Hematopoietic multipotent progenitor cell treated with erythropoietin and hydrocortisone succinate and interleukin-3 and kit ligand, for 17 days (in vitro differentiated cells): ENCODE measurements around the gene PTPN22.

ENCODE experiments used
- DNase-seq: peaks from one replicate; pipeline ENCODE4 v3.0.0-alpha.2; 2015; ENCODE audit warnings: low spot score

The PTPN22 gene

DNA sequence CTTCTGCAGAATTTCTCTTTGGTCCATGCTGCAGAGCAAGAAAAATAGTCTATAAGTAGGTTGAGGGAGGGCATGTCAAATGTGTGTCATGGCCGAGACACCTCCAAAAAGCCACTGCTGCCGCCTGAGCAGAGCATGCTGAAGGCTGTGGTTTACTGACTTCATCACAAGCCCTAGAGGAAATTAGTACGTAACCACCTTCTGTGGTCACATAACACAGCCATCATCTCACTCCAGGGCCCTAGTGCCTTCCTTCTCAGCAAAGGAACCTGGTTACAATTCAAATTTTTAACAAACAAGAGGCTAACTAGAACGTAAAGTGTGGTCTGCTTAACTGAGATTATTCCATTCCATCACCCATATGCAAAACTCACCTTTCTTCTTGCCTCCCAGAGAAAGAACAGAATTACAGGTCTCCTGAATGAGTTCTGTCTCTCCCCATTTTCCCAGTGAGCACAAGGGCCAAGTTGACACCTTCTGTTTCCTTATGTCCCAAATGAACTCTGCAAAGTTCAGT is at the start of gene PTPN22:
PTPN22 (minus strand) TSS at position 116 of the 517 bp plus-strand sequence.
- DNase-seq, result no peak

DNA sequence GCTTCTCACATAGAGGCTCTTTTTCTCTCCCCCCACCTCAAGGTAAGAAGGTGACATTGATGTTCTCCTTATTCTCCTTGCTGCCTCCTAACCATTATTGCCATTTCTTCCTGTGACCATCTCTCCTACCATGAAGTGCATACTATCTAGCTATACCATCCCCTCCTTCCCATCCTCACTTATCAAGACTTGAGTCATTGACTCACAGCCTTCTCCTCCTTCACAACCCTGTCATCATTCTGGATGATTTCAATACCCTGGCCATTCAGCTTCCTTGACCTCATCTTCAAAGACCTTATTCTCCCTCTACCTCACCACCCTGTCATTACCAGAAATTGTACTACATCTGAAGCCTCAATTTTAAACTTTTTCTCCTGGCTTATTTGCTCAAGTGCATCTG is 46.7 kb upstream of the PTPN22 start:
- peak; percentile 47 for DNase-seq

DNA sequence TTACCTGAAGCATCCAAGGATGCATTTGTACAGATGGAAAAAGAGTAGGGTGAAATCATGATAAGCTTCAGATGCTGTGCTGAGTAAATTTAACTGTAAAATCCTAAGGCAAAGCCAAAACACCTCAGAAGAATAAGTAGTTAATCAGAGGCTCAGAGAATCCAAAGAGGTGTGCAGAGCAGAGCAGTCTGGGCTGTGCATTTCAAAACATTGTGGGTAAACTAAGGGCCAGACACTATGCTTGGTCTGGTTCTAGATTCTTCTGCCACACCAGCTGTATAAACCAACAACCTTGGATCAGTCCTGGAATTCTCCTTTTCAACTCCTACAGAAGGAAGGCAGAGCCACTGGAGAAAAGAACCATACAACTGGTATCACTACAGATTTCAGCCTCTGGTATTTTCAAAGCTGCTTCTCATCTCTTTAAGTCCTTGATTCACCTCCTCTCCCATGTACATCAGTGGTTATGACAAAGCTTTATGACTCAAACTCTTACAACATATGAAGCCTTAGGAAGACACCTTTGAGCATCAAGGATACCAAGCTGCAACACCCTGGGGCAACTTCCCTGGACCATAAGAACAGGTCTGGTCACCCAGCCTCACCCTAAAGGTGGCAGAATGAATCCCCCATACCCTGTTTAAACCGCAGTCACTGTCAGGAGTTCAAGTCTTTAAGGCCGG is 46.0 kb upstream of the PTPN22 start:
- peak; percentile 34 for DNase-seq

DNA sequence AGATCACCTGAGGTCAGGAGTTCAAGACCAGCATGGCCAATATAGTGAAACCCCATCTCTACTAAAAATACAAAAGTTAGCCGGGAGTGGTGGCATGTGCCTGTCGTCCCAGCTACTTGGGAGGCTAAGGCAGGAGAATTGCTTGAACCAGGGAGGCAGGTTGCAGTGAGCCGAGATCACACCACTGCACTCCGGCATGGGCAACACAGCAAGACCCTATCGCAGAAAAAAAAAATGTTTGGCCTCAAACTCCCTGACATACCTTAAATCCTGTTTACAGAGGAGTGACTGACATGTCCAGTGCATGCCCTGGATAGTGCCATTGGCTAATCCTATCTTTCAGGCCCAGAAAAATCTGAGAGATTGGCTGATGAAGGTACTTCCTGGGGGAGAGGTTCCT is 45.5 kb upstream of the PTPN22 start:
- no peak for DNase-seq

DNA sequence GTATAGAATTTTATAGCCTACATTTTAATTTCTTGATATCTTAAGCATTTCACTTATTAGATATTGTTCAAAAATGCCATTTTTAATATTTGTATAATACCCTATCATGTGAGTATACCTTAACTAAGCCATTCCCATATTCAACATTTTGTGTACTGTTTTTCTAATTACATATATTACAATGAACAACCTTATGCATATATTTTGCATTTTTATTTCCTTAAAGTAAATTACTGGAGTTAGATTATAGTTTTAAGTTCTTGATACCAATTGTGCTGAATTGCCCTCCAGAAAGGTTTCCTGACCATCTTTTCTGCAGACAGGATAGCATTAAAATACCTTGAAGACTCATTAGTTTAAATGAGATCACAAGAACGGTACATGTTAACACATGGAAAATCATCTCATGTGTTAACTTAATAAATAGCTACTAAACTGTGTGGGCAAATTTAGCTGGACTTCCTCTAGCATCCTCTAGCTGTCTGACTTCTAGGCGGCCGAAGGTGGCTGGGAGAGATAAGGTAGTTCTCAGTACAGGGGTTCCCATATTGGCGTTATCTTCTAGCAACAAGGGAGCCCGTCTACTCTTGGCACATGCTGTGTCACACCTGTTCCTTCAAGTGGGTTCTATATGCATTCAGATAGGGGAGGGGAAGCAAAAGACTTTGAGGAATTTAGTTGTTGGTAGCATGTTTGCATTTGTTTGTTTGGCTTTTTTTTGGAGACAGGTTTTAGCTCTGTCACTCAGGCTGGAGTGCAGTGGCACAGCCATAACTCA is 42.6 kb upstream of the PTPN22 start:
- peak; percentile 92 for DNase-seq

DNA sequence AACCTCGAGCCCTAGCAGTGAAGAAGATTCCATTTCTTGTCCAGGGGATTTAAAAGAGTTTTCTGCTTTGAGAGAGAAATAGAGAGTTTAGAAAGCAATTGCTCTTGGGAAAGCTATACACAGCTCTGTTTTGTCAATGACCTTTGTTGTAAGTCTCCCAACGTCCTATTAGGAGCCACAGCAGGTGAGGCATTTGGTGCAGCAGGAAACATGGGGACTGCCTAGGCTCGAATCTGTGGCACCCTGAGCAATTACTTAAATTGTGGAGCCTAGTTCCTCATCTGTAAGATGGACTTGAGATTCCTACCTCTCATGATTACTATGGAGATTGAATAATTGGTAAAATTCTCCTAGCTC is 41.8 kb upstream of the PTPN22 start:
- DNase-seq, result no peak

DNA sequence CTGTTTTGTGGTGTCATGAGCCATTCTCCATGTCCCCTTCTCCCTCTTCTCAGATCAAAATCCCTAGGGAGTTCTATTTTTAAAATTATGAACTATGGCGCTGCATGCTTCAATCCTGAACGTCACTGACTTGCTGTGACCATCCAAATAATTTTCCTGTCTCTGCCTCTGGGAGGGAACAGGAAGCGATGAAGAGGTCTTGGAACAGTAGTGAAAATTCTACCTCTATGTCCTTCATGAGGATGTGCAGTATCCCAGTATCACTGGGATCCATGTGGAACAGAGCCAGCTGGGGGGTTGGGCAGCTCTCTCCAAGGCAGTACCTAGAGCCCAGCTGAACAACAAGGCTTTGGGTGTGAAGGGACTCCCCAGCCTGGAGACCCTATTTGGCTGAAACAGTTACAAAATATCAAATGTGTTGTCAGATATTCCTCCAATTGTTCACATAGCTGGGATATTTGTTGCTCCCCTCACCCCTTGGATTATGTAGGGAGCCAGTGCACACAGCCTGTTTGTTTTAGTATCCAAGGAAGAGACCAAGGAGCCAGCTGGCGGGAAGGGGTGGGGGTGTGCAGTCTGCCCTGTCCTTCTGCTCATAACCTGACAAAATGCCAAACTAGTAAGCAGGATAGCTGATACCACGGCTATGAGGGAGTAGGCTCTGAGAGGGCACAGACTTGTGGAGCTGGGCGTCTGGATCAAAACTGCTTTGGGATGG is 41.2 kb upstream of the PTPN22 start:
- DNase-seq, result peak; percentile 70

DNA sequence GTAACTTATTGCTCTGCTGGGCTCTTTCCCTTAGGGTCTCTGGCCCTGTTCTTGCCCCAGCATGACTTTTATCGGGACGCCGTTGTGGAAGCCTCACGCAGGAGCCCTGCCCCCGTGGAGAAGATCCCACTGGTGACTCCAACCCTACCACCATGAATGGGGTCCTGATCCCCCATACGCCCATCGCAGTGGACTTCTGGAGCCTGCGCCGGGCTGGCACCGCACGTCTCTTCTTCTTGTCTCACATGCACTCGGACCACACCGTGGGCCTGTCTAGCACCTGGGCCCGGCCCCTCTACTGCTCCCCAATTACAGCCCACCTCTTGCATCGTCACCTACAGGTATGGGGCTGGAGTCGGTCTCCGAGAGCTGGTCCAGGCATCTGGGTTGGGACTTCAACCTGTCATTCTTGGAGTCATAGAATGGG is 33.9 kb upstream of the PTPN22 start:
- DNase-seq, result no peak

DNA sequence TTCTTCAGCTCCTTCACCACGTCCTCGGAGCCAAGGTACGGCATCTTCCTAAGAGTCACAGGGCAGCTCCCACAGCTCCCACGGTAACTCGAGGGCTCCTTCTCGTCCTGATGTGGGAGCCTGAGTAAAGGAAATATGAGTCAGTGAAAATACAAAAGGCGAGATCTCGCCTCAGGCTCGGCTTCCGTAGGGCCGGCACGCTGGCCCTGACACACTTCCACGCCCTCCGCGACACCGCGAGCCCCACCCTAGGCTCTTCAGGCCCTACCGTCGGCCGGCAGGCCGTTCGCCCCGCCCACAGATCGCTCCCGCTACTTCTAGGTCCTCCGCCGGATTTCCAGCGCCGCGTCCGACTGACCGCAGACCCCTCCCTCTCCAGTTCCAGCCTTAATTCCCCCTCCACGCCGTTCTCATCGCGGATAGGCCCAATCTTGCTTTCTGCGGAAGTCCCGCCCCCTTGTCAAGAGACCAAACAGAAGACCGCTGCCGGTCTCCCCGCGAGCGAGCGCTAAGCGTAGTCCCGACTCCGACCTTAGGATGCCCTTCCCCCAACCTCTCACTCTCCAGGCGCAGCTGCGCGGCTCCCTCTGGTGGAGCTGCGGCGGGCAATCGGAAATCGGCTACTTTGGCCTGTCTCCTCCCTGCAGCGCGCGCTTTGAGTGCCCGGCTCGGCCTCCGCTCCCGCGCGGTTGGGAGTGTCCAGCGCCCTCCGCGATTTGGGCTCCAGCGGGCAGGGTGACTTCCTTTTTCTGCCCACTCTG is 33.3 kb upstream of the PTPN22 start, which contains the start of the genes AP4B1 and DCLRE1B:
AP4B1 (minus strand) TSS at position 126 of the 761 bp plus-strand sequence; CDS start at position 44, 82 bp downstream.
DCLRE1B (plus strand) TSS at position 653 of the 761 bp plus-strand sequence. CDS start 261 bp downstream, outside the sequence.
- DNase-seq, result peak; percentile 98

DNA sequence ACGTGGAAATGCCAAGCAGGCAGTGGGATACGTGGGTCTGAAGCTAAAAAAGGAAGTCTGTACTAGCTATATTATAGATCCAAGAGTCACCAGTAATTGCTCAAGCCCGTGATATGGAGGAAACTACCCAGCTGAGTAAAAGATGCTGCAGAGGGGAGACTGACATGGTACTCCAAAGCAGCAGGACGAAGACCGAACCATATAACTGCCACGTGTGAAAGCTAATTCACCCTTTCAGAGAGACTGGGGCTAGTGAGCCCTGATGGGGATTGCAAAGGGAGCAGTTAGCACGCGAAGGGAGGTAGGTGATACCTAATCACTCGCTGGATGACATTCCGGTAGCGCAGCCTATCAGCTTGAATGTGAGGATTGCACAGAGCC is 32.8 kb upstream of the PTPN22 start:
- no peak for DNase-seq

DNA sequence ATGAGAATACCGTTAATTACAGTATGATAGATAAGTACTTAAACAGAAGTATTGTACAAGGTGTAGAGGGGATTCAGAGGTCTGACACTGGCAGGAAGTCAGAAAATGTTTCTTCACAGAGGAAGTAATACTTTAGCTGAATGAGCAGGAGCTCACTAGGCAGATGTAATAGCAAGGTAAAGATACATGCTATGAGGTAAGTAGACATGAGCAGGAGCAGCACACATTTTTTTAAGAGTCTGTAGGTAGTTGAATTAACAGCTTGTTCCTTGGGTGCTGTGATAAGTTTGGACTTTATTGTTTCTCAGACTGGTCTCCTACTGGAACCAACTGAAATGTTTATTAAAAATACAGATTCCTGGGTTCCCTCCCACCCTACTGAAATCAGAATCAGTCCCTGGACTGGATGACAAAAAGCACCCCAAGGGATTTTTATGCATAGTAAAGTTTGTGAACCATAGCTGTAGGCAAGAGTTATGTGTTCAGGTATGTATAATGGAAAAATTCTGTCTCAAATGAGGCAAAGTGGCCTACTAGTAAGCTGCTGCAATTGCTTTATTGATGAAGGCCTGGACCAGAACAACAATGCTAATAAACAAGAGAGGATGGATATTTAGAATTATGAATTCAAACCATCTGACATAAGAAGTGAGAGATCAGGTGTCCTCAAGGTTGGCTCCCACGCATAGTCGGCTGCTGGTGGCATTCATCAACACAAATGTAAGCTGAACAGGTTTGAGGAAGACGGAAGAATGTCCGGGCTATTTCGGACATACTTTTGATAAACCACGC is 32.2 kb upstream of the PTPN22 start:
- no peak for DNase-seq

DNA sequence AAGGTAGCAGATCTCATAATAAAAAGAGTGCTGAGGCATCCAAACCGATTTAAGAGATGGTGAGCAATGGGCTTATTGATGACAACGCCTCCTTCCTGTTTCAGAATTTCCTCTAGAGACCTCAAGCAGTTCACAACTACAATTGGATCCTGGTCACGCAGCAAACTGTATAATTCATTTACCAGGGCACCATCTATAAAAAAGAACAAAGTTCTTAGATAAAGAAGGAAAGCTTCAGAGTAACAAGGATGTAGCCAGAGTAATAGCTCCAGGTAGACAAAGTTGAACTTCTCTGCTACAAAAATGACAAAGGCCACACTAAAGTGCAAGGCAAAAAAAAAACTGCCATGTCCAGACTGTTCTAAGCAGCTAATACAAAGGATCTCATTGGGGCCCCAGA is 29.7 kb upstream of the PTPN22 start:
- DNase-seq, result no peak

DNA sequence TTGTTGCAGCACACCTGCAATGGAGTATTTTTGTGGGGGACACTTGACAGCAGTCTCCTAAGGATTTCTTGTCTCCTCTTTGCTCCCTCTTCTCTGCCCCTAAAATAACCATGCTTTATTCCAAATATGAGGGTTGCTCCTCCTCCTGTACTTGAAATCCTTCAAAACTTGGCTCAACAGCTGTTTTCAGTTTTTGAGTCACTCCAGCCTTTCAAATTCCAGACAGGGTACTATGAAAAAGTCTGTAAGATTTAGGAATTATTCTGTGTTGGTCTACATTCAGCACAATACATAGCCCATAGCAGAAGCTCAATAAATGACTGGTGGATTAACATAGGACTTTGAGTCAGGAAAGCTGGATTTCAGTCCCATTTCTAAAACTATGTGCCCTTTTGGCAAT is 27.6 kb upstream of the PTPN22 start:
- no peak for DNase-seq

DNA sequence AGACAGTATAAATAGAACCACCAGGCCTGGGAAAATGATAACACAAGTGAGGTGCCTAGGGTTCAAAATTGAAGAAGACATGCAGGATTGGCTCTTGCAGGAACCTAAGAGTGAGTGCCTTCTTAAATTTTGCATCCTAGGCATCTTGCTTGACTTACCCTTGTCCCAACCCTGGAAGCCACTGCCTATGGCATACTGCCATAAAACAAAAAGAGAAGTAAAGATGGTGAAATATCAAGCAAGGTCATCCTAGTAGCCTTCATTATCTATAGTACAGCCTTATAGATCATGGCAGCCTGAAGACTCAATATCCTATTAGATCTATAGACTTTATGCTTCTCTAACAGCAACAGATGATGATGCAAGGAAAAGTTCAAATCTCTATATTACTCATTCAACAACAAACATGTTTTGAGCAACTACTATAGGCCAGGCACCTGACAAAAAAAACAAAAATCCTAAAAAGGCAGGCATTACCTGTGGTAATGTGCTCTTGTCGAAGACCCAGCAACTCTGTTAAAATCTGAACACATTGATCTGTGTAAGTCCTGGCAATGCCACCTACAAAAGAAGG is 26.8 kb upstream of the PTPN22 start:
- no peak for DNase-seq

DNA sequence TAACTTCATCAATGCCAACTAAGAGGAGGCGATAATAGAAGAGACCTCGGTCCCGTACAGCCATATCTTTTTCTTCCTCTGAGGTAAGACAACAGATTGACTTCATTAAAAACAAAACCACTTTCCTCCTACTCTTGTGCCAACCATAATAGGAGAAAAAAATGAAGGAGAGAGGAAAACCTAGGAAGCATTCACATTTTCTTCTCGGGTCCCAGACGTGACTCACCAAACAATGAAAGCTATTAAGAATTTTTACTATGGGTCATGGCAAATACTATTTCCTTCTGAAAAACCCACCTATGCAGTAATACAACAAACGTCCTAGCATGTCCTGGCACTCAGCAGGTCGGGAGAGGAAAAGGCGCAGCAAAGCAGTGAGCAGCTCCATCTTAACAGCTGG is 24.4 kb upstream of the PTPN22 start:
- no peak for DNase-seq

DNA sequence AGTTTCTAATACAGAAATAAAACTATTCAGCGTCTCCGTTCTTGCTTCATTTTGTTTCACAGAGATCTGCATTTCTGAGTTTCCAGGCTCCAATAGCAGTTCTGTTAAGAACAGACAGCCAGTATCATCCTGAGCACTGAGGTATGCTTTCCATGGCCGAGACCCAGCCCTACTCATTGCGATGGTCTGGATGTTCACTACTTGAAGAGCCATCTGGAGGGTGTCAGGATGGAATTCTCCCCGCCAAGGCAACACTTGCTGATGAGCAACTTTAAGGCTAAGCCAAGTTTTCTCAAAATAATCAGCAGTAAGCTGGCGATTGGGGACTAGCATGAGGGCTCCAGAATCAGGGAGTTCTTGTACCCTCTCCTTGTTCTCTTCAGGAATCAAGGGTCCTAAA is 23.6 kb upstream of the PTPN22 start:
- no peak for DNase-seq

DNA sequence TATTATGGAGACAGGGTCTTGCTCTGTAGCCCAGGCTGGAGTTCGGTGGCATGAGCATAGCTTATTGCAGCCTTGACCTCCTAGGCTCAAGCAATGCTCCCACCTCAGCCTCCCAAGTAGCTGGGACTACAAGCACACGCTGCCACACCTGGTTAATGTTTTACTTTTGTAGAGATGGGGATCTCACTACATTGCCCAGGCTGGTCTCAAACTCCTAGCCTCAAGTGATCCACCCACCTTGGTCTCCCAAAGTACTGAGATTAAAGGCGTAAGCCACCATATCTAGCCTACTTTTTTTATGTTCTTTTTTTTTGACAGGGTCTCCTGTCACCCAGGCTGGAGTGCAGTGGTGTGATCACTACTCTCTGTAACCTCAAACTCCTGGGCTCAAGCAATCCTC is 21.8 kb upstream of the PTPN22 start:
- no peak for DNase-seq

DNA sequence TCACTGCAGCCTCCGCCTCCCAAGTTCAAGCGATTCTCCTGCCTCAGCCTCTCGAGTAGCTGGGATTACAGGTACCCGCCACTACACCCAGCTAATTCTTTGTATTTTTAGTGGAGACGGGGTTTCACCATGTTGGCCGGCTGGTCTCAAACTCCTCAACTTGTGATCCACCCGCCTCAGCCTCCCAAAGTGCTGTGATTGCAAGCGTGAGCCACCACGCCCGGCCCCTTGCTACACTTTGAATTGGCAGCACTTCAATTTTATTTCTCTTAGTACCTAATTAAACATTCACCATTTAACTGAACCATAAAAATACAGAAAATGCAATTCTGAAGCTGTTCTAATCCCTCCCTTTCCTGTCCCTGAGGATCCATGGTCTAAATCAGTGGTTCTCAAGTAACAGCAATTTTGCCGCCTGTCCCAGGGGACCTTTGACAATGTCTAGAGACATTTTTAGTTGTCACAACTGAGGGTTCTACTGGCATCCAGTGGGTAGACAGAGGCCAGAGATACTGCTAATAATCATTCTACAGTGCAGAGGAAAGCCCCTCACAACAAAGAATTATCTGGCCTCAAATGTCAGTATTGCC is 20.2 kb upstream of the PTPN22 start:
- no peak for DNase-seq

DNA sequence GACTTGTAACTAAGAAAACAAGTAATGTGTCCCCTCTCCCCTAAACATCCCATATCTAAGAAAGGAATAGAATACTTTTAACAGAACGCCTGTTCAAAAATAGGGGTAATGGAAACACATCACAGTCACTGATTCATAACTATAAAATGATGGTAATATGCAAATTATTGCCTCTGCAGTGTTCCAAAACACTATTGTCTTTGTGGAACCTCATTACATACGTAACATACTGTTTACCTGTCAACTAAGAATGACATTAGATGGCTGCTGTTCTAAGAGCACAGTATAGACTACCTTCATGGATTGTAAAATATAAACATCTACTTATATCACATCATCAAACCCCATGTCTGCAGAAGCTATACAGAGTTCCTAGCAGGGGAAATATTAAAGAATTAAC is 19.3 kb upstream of the PTPN22 start:
- no peak for DNase-seq
